AG04450 (cell line): ENCODE results near the gene CFAP43. TPM values are rescaled to one million over a fixed set of nuclear protein-coding genes. Genes with fewer than 3 reads are reported as not detected.
A peak's percentile ranks its signal among the peaks of the same experiment; 100 is the strongest.

Source experiments
- CTCF ChIA-PET: fragments of 300-600, 350-600 bp; formaldehyde crosslinking; extraction: SDS; loops from one replicate; lab custom pipeline; 2022; ENCODE audit warnings: antibody characterized with exemption, inconsistent platforms; lab: Charles Lee
- POLR2A ChIA-PET: fragments of 350-600 bp; formaldehyde crosslinking; extraction: SDS; loops from one replicate; lab custom pipeline; 2021; ENCODE audit warnings: antibody characterized with exemption, inconsistent platforms; lab: Yijun Ruan, JAX
- DNase-seq: peaks from one replicate; pipeline ENCODE4 v3.0.0-alpha.2; 2011; ENCODE audit warnings: low read depth, low spot score
- H3K27ac ChIP-seq: one replicate; pipeline ENCODE4 v1.5.1; 2012; ENCODE audit warnings: low read depth, low read length, control low read depth
- H3K27me3 ChIP-seq: one replicate; pipeline ENCODE4 v1.6.0; 2012; ENCODE audit warnings: low read length; ENCODE audit not compliant: control insufficient read depth, insufficient read depth
- H3K4me3 ChIP-seq: 2 replicates; pipeline ENCODE4 v1.5.1; 2011; ENCODE audit warnings: mild to moderate bottlenecking, low read depth, low read length, control low read depth
- H3K9me3 ChIP-seq: 2 replicates; pipeline ENCODE4 v1.5.1; 2012; ENCODE audit warnings: low read length; ENCODE audit not compliant: control insufficient read depth, insufficient read depth
- CTCF ChIP-seq: IDR thresholded peaks from 2 replicates; pipeline ENCODE4 v1.5.1; 2011; ENCODE audit warnings: low read depth, low read length, control low read depth, inconsistent platforms
- polyA plus RNA-seq: library from polyadenylated mRNA; depleted of rRNA; stranded (reverse); fragments of >200 nt; gene quantifications from 2 replicates; pipeline ENCODE4 v1.2.3, GENCODE V29; 2011

CFAP43 gene
- polyA plus RNA-seq, 1 experiment, result 0.07 TPM

- POLR2A ChIA-PET, result no interaction called here
- no peak overlapping the region for H3K27ac ChIP-seq
- H3K4me3 ChIP-seq, result no peak overlapping the region
- no peak for DNase-seq
- no peaks in the 10 kb centered on the region for H3K27me3 ChIP-seq
- CTCF ChIA-PET, result interaction anchor here (1.0 to 2.6 kb wide), 6 partner anchors 12 to 374 kb away, joined by 3 to 10 read pairs (median 4); partner anchors contain the start of gene CFAP58
- no peak for TF ChIP-seq CTCF
- no peaks in the 10 kb centered on the region for H3K9me3 ChIP-seq
Measured at GRCh38 chr10:104262055-104262454, 29.9 kb upstream of the CFAP43 start.

GRCh38 chr10:104260775-104261115 is 28.6 kb upstream of the CFAP43 start:
- ChIA-PET CTCF (interaction anchor here (0.7 to 2.6 kb wide), 5 partner anchors 13 to 373 kb away, joined by 3 to 9 read pairs (median 3); no protein-coding TSS in a partner anchor), POLR2A (interaction anchor here (0.8 kb wide), 1 partner anchor 13 kb away, joined by 3 read pairs; no protein-coding TSS in a partner anchor)
- TF ChIP-seq CTCF, result no peak
- Histone ChIP-seq H3K4me3 (no peak overlapping the region), H3K27ac (no peak overlapping the region), H3K27me3 (no peaks in the 10 kb centered on the region), H3K9me3 (no peaks in the 10 kb centered on the region)
- no peak for DNase-seq

- Histone ChIP-seq H3K4me3 (no peak overlapping the region), H3K9me3 (no peaks in the 10 kb centered on the region), H3K27ac (peak overlapping the region; percentile 68), H3K27me3 (no peaks in the 10 kb centered on the region)
- POLR2A ChIA-PET, result interaction anchor here (0.6 to 1.0 kb wide), 2 partner anchors 9 to 399 kb away, joined by 4 to 9 read pairs; partner anchors contain the start of gene GSTO2
- no peak for TF ChIP-seq CTCF
- CTCF ChIA-PET, result interaction anchor here (1.0 to 6.4 kb wide), 4 partner anchors 14 to 372 kb away, joined by 3 to 42 read pairs (median 7); no protein-coding TSS in a partner anchor
- DNase-seq, result no peak
Measured at GRCh38 chr10:104259999-104260774, 28.0 kb upstream of the CFAP43 start.

GRCh38 chr10:104259456-104259855 is 27.3 kb upstream of the CFAP43 start:
- H3K27me3 ChIP-seq, result no peaks in the 10 kb centered on the region
- H3K9me3 ChIP-seq, result no peaks in the 10 kb centered on the region
- CTCF ChIA-PET, result interaction anchor here (1.0 to 6.4 kb wide), 2 partner anchors 15 to 33 kb away, joined by 5 to 42 read pairs; no protein-coding TSS in a partner anchor
- no peak for TF ChIP-seq CTCF
- POLR2A ChIA-PET, result interaction anchor here (0.6 to 1.0 kb wide), 2 partner anchors 9 to 398 kb away, joined by 4 to 9 read pairs; partner anchors contain the start of gene GSTO2
- no peak overlapping the region for H3K4me3 ChIP-seq
- no peak for DNase-seq
- peak overlapping the region; percentile 24 for H3K27ac ChIP-seq

- ChIA-PET POLR2A (no interaction called here), CTCF (interaction anchor here (1.1 to 6.4 kb wide), 3 partner anchors 17 to 47 kb away, joined by 6 to 47 read pairs (median 42); no protein-coding TSS in a partner anchor)
- TF ChIP-seq CTCF, result no peak
- no peaks in the 10 kb centered on the region for H3K9me3 ChIP-seq
- DNase-seq, result no peak
- H3K4me3 ChIP-seq, result no peak overlapping the region
- H3K27me3 ChIP-seq, result no peaks in the 10 kb centered on the region
- H3K27ac ChIP-seq, result no peak overlapping the region
Measured at GRCh38 chr10:104258209-104258608, 26.0 kb upstream of the CFAP43 start.
